Measurements from ENCODE around the gene CLRN2.
"Not testable (repeated sequence)": the region's sequence is repeated elsewhere in the genome, so short reads cannot be mapped to it uniquely, and the experiment has no call there.

Gene CLRN2

GRCh38 chr4:17510582-17510981, 4.4 kb upstream of the CLRN2 start:
- DNase-seq: no peak

- peak in 1 of 6 experiments; percentile 16 for DNase-seq
Observed at GRCh38 chr4:17511051-17511450, 3.9 kb upstream of the CLRN2 start.

- DNase-seq: peak in 4 of 6 experiments; percentile 55 to 65 (median 61)
Observed at GRCh38 chr4:17511509-17511949, 3.4 kb upstream of the CLRN2 start.

GRCh38 chr4:17511950-17512795, 2.8 kb upstream of the CLRN2 start, which contains the start of gene QDPR:
QDPR (minus strand) TSS chr4:17512090; CDS start chr4:17512054, 36 bp downstream.
- peak; percentile 55 to 74 (median 62) for DNase-seq

GRCh38 chr4:17512973-17513665, 1.8 kb upstream of the CLRN2 start:
- DNase-seq: no peak

- no peak for DNase-seq
Observed at GRCh38 chr4:17515445-17516407, 761 bp downstream of the CLRN2 start.

- DNase-seq: no peak
Observed at GRCh38 chr4:17516980-17517379, 2.0 kb downstream of the CLRN2 start.

GRCh38 chr4:17517664-17518063, 2.7 kb downstream of the CLRN2 start:
- DNase-seq: no peak

GRCh38 chr4:17521595-17521994, 6.6 kb downstream of the CLRN2 start:
- DNase-seq: no peak

GRCh38 chr4:17523662-17524061, 8.7 kb downstream of the CLRN2 start:
- DNase-seq: no peak

GRCh38 chr4:17526695-17527477, 11.9 kb downstream of the CLRN2 start:
- DNase-seq: no peak

GRCh38 chr4:17528551-17529165, 13.7 kb downstream of the CLRN2 start:
- DNase-seq: no peak

- DNase-seq: no peak
Observed at GRCh38 chr4:17531538-17532285, 16.7 kb downstream of the CLRN2 start.

GRCh38 chr4:17534705-17535104, 19.7 kb downstream of the CLRN2 start:
- no peak for DNase-seq

GRCh38 chr4:17535242-17535641, 20.3 kb downstream of the CLRN2 start:
- DNase-seq: no peak

- no peak for DNase-seq
Observed at GRCh38 chr4:17535906-17536305, 20.9 kb downstream of the CLRN2 start.

- not testable (repeated sequence) for DNase-seq
Observed at GRCh38 chr4:17537060-17537459, 22.1 kb downstream of the CLRN2 start.

GRCh38 chr4:17544205-17544604, 29.2 kb downstream of the CLRN2 start:
- no peak for DNase-seq

GRCh38 chr4:17544831-17545234, 29.9 kb downstream of the CLRN2 start:
- DNase-seq: no peak

- no peak for DNase-seq
Observed at GRCh38 chr4:17545374-17546140, 30.6 kb downstream of the CLRN2 start.
